Measurements from ENCODE around the gene JSRP1.

The JSRP1 gene

DNA sequence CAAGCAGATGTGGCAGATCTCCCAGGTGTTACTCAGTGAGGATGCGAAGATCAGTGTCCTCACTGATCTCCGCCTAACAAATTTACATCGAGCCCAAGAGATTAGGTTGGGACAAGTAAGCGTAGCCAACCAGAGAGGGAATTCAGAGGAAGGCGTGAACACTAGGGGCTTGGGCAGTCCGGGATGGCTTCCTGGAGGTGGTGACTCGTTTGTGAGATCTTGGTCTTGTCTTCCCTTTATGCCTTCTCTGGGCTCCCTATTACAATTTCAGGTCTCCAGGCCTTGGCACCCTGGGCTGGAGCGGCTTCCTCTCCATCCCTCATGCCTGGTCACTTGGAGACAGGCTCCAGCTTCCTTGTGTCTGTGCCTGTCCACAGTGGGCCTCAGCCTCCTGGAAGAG, 13.4 kb downstream of the JSRP1 start:
- Histone ChIP-seq H3K27ac (no peak overlapping the region), H3K27me3 (no peaks in the 10 kb centered on the region), H3K36me3 (peaks cover 49% of the 10 kb centered on the region), H3K4me3 (ENCODE audit: low read depth in 1 of 2, low read length in 1 of 2) (no peak overlapping the region), H3K9me3 (no peaks in the 10 kb centered on the region), H3K4me1 (ENCODE audit: control insufficient read depth in 1 of 2, insufficient read depth in 1 of 2, low read depth in 1 of 2, low read length in 1 of 2) (peaks cover 31 to 32% of the 10 kb centered on the region in 2 experiments)
- no peak for TF ChIP-seq CTCF (IDR thresholded peaks at IDR 0.05)

DNA sequence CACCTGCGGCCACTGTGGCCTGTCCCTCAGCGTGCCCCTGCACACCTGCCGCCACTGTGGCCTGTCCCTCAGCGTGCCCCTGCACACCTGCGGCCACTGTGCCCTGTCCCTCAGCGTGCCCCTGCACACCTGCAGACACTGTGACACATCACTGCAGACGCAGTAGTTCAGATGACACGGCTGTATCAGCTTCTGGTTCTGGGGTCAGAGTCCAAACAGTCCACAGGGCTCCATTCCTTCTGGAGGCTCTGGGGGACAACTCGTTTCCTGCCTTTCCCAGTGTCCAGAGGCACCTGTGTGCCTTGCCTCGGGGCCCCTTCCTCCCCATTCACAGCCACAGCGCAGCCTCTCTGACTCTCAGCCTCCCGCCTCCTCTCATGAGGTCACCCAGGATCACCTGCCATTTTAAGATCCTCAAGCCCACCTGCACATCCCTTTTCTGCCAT, 14.1 kb downstream of the JSRP1 start:
- no peak overlapping the region for H3K27ac ChIP-seq
- H3K9me3 ChIP-seq = no peaks in the 10 kb centered on the region
- peaks cover 42% of the 10 kb centered on the region for H3K36me3 ChIP-seq
- no peaks in the 10 kb centered on the region for H3K27me3 ChIP-seq
- peaks cover 38 to 39% of the 10 kb centered on the region in 2 experiments for H3K4me1 ChIP-seq (ENCODE audit: control insufficient read depth in 1 of 2, insufficient read depth in 1 of 2, low read depth in 1 of 2, low read length in 1 of 2)
- no peak for TF ChIP-seq CTCF (IDR thresholded peaks at IDR 0.05)
- H3K4me3 ChIP-seq (ENCODE audit: low read depth in 1 of 2, low read length in 1 of 2) = no peak overlapping the region

DNA sequence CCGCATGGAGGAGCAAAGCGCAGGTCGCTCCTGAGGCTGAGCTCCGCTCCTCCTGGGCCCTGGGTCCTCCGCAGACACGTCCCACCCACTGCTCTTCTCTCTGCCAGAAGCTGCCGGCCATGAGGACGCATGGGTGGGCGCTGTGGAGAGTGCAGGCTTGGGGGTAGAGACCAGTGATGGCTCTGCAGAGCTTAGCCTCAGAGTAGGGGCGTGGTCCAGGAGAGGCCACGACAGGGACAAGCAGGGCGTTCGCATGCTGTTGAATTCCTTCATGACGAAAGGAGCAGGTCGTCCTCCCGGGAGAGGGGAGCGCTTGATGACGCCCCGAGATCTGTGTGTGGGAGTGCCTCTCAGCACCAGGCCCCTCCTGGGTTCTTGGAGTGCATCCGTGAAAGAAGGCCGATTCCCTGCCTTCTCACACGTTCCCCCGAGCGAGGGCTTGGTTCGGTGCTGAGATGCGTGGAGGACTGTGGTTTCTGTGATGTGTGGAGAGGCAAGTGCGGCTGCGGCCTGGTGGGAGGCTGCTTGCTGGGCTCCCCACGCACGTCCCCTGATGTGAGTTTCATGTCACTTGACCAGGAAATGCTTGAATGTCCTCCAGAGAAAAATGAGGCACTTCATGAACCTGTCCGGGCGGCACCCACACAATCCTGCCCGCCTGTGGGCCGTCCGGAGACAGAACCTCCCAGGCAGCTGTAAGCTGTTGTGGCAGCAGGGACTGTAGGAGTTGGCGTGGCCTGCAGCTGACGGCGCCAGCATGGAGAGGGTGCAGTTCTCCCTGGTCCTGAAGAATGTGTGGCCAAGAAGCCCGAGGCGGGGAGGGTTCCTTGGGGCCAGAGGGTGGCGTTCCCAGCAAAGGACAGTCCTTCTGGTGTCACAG, 15.1 kb downstream of the JSRP1 start:
- H3K4me3 ChIP-seq (ENCODE audit: low read depth in 1 of 2, low read length in 1 of 2) = no peak overlapping the region
- no peaks in the 10 kb centered on the region for H3K9me3 ChIP-seq
- H3K27me3 ChIP-seq = no peaks in the 10 kb centered on the region
- peaks cover 40 to 41% of the 10 kb centered on the region in 2 experiments for H3K4me1 ChIP-seq (ENCODE audit: control insufficient read depth in 1 of 2, insufficient read depth in 1 of 2, low read depth in 1 of 2, low read length in 1 of 2)
- no peak overlapping the region for H3K27ac ChIP-seq
- no peak for TF ChIP-seq CTCF (IDR thresholded peaks at IDR 0.05)
- H3K36me3 ChIP-seq = peaks cover 32% of the 10 kb centered on the region

- H3K4me1 ChIP-seq (ENCODE audit: control insufficient read depth in 1 of 2, insufficient read depth in 1 of 2, low read depth in 1 of 2, low read length in 1 of 2) = peaks cover 47 to 50% of the 10 kb centered on the region in 2 experiments
- peak overlapping the region; percentile 97 for H3K27ac ChIP-seq
These were observed 16.1 kb downstream of the JSRP1 start for GRCh38 chr19:2239771-2240770.

More at GRCh38 chr19:2239771-2240770, 16.1 kb downstream of the JSRP1 start:
- Histone ChIP-seq H3K9me3 (no peaks in the 10 kb centered on the region), H3K36me3 (peaks cover 22% of the 10 kb centered on the region), H3K4me3 (ENCODE audit: low read depth in 1 of 2, low read length in 1 of 2) (peak overlapping the region in 1 of 2 experiments; percentile 3), H3K27me3 (no peaks in the 10 kb centered on the region)
- no peak for TF ChIP-seq CTCF (IDR thresholded peaks at IDR 0.05)

Measured in neutrophil (primary cell).